Fibroblast of the aortic adventitia (primary cell): Measurements from ENCODE around the gene MSX2. TPM values are rescaled to one million over a fixed set of nuclear protein-coding genes. Genes with fewer than 3 reads are reported as not detected.

Experiments
- DNase-seq: peaks from one replicate; pipeline ENCODE4 v3.0.0-alpha.2; 2010; ENCODE audit warnings: low read depth
- H3K4me3 ChIP-seq: 2 replicates; pipeline ENCODE4 v1.5.1; 2011; ENCODE audit warnings: low read depth, mild to moderate bottlenecking, control low read depth, low read length, moderate library complexity
- total RNA-seq: library from RNA; depleted of rRNA; stranded (reverse); fragments of >200 nt; gene quantifications from 2 replicates; pipeline ENCODE4 v1.2.3, GENCODE V29; 2012; ENCODE audit warnings: low replicate concordance
- TF ChIP-seq, protein P1 (sequence below): IDR thresholded peaks from 2 replicates; pipeline ENCODE4 v1.5.1; 2011; ENCODE audit warnings: mild to moderate bottlenecking, low read length, control low read depth, inconsistent platforms; ENCODE audit not compliant: insufficient read depth

MSX2 gene
- total RNA-seq, 1 donor: under 0.01 TPM

DNA sequence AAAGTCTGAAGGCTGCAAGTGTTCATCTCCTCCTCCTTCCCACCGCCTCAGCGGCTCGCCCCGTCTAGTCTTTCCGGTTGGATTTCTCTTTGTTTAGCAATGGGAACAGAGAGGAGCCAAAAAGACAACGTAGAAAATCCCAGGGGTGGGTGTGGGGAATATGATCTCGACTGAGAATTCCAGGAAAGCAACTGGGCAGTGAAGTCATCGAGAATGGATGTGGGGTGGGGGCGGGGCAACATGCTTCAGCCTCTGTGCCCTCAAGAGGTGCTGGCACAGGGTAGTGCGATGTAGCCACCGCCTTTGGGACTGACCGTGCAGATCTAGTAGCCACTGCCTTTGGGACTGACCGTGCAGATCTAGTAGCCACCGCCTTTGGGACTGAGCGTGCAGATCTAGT lies 12.9 kb downstream of the MSX2 start:
- TF ChIP-seq, protein P1, sequence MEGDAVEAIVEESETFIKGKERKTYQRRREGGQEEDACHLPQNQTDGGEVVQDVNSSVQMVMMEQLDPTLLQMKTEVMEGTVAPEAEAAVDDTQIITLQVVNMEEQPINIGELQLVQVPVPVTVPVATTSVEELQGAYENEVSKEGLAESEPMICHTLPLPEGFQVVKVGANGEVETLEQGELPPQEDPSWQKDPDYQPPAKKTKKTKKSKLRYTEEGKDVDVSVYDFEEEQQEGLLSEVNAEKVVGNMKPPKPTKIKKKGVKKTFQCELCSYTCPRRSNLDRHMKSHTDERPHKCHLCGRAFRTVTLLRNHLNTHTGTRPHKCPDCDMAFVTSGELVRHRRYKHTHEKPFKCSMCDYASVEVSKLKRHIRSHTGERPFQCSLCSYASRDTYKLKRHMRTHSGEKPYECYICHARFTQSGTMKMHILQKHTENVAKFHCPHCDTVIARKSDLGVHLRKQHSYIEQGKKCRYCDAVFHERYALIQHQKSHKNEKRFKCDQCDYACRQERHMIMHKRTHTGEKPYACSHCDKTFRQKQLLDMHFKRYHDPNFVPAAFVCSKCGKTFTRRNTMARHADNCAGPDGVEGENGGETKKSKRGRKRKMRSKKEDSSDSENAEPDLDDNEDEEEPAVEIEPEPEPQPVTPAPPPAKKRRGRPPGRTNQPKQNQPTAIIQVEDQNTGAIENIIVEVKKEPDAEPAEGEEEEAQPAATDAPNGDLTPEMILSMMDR: no peak
- DNase-seq: no peak
- H3K4me3 ChIP-seq: no peak overlapping the region

DNA sequence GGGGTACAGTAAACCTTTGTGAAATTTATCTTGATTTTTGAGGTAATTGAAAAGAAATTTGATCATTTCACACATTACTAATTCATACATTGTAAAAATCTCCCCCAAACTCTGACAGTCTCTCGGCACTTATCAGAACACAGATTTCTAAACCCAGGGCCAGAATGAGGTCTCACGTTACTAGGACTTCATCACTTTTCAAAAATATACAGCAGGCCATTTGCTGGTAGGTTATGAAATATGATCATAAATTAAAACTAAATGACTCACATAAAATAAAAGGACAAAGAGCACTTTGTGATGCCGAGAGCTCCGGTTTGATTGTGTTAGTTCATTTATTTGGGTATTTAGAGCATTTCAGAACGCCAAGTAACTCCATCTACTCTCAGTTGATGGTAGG lies 17.0 kb downstream of the MSX2 start:
- H3K4me3 ChIP-seq: no peak overlapping the region
- no peak for DNase-seq
- TF ChIP-seq, protein P1: no peak

DNA sequence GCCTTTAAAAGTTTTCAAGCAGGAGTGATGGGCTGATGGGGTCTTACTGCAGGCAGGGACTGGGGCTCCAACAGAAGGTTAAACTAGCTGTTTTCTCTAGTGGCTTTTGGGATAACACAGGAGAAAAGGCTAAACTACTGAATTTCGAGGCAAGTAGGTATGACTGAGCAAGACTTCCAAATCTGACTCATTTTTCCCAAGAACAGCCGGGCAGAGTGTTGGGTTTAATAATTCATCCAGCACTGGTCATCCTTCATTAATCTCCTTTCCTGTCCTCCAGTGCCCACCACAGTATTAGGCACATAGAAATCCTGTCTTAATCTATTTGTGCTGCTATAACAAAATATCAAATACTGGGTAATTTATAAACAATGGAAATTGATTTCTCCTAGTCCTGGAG lies 20.5 kb downstream of the MSX2 start:
- no peak for DNase-seq
- TF ChIP-seq, protein P1: no peak
- H3K4me3 ChIP-seq: no peak overlapping the region

DNA sequence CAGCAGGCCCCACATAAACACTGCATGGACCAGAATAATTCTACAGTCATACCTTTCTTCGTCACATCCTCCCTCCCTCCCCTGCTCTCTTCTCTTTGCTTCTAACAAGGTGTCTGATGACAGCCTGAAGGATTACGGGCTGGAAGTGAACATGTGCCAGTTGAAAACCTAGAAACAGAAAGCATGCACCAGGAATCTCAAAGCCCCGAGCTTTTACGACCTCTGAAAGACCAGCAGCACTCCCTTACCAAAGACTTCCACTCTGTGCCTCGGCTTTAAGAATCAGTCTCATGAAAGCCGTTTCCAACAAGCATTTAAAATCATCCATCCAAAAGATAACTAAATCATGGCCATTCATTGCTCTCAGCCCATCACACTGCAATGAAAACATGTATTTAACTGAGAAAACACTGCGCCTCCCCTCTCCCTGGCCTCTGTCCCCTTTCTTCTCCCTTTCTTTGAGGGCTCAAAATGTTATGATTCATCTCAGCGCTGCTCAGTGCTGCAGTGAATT lies 21.3 kb downstream of the MSX2 start:
- H3K4me3 ChIP-seq: no peak overlapping the region
- no peak for DNase-seq
- TF ChIP-seq, protein P1: no peak

DNA sequence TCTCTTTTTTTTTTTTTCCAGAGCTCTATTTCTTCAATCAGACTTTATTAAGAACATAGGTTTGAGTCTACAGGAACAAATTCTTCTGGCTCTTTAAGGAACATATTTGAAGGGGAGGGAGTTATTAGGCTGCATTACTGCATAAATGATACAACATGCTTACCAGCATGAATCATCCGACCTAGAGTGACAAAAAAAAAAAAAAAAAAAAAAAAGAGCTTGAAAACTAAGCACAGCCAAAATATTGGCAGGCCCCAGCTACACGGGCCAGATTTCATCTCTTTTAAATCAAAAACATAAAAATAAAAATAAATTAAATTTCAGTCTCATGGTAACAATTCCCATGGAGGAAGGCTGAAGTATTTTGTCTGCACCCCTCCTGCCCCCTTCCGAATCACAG lies 26.3 kb downstream of the MSX2 start:
- H3K4me3 ChIP-seq: no peak overlapping the region
- TF ChIP-seq, protein P1: no peak
- DNase-seq: peak; percentile 13

DNA sequence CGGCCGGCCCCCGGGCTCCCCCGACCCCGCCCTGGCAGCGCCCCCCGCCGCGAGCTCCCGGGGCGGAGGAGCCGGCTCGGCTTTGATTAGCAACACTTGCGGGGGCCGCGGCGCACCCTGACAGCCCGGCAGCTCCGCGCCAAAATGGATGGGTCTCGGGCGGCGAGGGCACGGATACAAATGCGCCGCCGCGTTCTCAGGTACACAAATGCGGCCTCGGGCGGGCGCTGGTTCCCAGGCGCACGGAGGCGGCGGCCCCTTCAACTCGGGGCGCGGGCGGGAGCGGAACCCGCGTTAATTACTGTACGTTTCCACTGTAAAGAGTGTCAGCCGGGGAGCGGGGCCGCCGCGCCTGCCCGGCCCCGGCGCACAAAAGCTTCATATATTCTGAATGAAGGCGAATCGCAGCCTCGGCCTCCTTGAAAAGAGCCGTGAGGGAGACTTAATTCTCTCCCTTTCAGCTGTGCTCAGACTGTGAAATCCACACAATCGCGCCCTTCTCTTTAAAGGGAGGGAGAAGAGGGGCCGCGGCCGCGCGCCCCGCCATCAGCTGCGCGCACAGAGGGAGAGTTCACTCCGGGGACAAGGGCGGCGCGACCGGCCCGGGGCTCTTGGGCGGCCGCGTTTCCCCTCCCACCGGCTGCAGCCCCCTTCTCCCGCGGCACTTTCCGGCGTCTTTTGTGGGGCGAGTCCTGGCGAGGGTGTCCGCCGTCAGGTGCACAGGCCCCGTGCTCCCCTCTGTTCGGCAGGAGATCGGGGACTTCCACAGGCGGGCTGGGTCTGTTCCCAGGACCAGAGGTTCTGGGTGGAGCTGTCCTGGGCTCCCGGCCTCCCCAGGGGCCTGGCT lies 27.0 kb downstream of the MSX2 start:
- DNase-seq: no peak
- TF ChIP-seq, protein P1: no peak
- peak overlapping the region; percentile 28 for H3K4me3 ChIP-seq
